ENCODE results near the gene EBF4.
A peak's percentile ranks its signal among the peaks of the same experiment; 100 is the strongest.

The EBF4 gene

GRCh38 chr20:2742934-2743559, 50.5 kb downstream of the EBF4 start:
- DNase-seq (ENCODE audit: low spot score) = peak; percentile 61

DNA sequence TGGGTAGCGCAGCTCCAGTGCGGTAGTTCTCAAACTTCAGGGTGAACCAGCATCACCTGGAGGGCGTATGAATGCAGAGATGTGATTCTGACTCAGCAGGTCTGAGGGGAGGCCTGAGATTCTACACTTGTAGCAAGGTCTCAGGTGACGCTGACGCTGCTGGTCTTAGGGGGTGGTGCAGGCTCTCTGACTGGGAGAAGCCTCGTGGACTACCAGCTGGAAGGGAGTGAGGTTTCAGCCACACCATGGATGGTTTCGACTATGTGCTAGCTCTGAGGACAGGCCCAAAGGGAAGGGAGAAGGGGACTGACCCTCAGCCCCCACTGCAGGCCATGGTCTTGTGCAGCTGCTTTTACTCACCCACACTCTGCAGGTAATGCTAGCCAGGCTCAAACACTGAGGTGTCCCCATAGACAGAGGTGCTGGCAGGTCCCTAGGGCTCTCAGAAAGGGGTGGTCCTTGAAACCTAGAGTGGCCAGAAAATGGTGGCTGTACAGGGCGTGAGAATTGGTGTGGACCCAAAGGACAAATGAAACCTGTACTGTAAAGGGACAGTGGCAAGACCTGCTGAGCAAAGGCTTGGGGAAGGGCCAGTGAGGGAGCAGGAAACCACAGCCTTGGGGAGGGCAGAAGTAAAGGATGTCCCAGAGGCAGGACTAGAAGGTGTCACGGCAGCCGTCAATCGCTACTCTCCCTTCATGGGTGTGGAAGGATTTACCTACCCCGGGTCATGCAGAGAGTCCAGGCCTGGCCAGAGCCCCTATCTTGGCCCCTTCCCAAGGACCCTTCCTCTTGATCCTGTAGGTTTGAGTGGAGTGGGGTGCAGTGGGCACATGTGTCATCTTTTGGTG, 52.7 kb downstream of the EBF4 start:
- no peak for DNase-seq (ENCODE audit: low spot score)

DNA sequence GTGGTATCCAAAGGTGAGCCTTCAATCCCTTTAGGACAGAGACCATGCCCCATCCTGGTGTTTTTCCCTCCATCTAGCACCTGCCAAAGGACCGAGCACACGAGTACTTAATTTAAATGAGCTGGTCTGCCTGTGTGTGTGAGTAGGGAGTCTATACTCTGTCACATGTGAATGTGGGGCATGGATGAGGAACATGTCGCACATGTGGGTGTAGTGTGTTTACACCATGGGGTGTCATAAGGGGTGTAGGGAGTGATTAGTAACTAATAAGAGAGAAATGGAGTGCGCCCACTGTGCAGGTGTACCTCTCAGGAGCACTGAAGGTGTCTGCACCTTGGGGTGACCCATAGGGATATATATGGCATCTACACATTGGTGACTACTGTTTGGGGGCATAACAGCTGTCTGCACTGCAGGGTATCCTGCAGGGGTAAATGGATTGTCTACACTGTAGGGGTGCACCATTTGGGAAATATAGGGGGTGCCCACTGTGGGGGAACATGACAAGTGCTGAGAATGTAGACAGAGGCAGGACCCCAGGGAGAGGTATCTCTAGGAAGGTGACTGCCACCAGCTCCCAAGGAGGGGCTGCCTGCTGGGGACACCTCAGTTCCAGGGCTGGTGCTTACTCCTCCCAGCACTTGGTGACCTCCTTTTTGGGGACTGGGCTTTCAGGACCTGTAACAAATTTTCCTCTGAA, 53.5 kb downstream of the EBF4 start:
- DNase-seq (ENCODE audit: low spot score) = no peak

DNA sequence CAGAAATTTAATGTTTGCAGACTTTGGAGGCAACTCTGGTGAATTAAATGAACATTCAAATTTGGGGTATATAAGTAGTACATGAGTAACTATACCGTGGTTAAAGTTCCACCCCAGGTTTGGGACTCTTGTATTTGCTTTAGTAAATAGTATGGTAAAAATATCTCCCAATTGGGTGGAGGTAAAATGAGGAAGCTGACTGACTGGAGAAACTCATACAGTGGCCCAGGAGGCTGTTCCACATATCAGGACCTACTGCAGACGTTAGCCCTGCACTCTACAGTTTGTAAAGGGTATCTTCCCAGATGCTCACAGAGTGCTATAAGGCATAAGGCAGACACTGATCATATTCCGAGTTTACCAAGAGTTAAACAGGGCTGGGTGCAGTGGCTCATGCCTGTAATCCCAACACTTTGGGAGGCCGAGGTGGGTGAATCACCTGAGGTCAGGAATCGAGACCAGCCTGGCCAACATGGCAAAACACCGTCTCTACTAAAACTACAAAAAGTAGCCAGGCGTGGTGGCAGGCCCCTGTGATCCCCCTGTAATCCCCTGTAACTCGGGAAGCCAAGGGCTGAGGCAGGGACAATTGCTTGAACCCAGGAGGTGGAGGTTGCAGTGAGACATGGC, 54.2 kb downstream of the EBF4 start:
- DNase-seq (ENCODE audit: low spot score) = no peak

GRCh38 chr20:2747676-2748235, 55.2 kb downstream of the EBF4 start:
- no peak for DNase-seq (ENCODE audit: low spot score)

GRCh38 chr20:2748551-2749342, 56.2 kb downstream of the EBF4 start:
- DNase-seq (ENCODE audit: low spot score) = no peak

DNA sequence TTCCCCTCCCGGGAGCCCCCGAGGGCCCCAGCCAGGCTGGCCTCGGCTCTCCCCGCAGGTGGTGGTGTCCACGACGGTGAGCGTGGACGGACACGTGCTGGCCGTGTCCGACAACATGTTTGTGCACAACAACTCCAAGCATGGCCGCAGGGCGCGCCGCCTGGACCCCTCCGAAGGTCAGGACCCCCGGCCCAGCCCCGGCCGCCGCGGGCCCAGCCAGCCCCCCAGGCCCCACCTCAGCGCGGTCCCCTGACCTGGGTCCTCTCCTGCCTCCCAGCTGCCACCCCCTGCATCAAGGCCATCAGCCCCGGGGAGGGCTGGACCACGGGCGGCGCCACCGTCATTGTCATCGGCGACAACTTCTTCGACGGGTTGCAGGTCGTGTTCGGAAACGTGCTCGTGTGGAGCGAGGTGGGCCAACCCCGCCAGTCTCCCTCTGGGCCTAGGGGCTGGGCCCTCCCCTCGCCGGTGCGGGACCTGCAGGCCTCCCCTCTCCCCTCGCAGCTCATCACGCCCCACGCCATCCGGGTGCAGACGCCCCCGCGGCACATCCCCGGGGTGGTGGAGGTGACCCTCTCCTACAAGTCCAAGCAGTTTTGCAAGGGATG, 56.9 kb downstream of the EBF4 start:
- DNase-seq (ENCODE audit: low spot score) = no peak

DNA sequence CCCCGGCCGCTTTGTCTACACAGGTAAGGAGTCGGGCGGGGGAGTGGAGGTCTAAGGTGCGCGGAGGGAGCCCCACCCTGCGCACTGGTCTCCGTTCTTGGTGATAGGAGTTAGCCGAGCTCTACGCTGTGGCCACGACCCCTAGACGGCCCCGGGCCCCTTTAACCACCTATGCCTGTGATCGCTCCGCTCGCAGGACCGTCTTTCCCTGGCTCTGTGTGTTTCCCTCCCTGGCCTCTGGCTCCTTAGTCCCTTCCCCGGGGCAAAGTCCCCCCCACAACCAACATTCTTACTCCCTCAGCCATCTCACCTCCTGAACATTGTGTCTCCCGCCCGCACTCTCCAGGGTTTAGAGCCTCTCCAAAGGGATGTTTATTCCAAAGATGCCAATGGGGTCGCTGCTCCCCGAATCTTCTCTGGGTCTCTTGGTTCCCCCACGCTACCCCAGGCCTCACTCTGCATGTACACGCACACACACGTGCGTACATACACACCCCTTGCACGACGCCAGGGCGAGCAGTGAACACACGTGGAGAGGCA, 57.4 kb downstream of the EBF4 start:
- DNase-seq (ENCODE audit: low spot score) = no peak

DNA sequence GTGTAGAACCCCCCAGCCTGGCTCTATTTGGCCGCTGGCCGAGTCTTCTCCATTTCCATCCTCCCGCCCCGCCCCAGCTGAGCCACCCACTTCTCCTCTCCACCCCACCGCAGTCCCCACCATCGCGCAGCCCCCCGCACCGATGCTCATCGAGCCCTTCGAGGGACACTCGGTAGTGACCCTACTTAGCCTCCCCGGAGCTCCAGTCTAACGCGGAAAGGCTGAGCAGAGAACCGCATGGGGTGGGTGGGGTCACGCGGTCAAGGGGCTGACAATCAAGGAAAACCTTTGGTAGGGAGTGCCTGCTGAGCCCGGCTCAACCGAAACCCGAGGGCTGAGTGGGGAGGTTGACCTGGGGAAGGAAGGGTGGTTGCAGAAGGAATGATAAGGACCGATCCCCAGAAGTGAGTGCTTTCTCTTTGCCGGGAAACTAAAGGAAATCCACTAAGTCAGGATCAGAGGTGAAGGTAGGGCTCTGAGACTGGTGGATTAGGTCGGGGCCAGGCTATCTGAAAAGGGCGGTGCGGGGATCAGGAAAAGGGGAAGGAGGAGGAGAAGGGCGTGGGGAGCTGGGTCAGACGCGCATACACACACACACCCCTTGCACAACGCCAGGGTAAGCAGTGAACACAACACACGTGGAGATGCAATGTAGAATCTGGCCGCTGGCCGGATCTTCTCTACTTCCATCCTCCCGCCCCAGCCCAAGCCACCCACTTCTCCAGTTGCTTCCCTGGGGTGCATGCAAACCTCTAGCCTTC, 58.1 kb downstream of the EBF4 start:
- DNase-seq (ENCODE audit: low spot score) = peak; percentile 12

GRCh38 chr20:2751347-2751877, 58.8 kb downstream of the EBF4 start:
- peak; percentile 1 for DNase-seq (ENCODE audit: low spot score)

DNA sequence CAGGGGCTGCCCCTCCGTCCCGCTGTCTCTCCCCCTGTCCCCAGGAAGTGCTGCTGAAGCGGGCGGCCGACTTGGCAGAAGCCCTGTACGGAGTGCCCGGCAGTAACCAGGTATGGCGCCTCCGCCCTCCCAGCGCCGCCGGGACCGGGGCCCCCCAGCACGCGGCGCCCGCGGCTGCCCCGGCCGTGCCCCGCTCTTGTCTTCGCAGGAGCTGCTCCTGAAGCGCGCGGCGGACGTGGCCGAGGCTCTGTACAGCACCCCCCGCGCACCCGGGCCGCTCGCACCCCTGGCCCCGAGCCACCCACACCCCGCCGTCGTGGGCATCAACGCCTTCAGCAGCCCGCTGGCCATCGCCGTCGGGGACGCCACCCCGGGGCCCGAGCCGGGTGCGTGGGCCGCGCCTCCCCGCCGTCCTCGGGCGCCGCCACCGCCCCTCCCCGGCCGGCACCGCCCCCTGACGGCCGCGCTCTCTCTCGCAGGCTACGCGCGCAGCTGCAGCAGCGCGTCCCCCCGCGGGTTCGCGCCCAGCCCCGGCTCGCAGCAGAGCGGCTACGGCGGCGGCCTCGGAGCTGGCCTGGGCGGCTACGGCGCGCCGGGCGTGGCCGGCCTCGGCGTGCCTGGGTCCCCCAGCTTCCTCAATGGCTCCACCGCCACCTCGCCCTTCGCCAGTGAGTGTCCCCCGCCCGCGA, 59.4 kb downstream of the EBF4 start:
- peak; percentile 39 for DNase-seq (ENCODE audit: low spot score)

DNA sequence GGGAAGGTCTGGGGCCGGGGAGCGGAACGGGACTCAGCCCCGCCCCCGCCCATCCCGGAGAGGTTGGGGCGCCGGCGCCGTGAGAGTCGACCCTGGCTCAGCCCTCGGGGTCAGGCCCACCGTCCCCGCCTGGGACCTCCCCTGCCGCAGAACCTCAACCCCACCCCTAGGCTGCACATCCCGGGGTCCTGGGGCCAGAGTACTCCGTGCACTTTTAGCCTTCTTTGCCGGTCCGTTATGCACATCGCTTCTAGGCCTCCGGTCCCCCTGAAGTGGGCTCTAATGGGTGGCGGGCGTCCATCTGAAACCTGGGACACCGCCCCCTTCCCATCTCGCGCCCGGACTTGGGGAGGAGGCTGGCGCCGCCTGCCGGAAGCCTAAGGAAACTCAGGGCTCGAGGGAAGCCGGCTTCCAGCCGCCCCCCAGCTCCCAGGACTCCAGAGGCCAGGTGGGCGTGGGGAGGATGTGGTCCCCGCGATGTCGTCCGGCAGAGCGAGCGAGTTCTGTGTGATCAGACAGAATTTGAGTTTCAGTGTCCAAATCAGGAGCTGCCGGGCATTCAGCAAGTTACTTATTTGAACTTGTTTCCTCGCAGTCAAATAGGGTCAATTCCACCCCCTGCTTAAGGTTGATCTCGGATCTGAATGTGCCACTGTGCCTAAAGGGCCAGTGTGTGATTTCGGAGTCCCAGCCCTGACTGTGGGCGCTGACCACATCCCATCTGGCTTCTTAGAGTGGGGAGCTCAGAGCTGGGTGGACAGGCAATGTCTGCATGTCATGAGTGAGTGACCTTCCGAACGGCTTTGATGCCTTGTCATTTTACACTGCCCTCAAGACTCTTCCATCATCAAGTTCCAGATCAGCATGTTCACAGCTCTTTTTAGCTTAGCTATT, 60.2 kb downstream of the EBF4 start:
- peak; percentile 48 for DNase-seq (ENCODE audit: low spot score)

GRCh38 chr20:2753461-2754040, 61.0 kb downstream of the EBF4 start:
- no peak for DNase-seq (ENCODE audit: low spot score)

DNA sequence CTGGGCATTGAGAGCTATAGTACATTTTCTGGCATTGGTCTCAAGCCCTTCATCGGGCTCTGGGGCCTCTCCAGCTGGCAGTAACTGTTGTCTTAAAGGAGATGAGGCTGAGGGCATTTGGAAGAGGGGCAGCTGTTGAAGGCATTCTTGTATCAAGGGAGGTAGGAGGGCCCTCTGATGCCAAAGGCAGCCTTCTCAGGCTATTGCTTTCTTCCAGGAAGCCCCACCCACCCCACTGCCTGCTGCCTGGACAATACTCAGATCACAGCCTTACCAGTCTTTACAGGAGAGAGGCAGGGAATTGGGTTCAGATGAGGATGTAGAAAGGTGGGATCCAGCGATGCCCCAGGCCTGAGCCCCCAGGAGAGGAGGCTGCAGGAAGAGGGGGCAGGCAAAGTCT, 61.8 kb downstream of the EBF4 start:
- DNase-seq (ENCODE audit: low spot score) = no peak

DNA sequence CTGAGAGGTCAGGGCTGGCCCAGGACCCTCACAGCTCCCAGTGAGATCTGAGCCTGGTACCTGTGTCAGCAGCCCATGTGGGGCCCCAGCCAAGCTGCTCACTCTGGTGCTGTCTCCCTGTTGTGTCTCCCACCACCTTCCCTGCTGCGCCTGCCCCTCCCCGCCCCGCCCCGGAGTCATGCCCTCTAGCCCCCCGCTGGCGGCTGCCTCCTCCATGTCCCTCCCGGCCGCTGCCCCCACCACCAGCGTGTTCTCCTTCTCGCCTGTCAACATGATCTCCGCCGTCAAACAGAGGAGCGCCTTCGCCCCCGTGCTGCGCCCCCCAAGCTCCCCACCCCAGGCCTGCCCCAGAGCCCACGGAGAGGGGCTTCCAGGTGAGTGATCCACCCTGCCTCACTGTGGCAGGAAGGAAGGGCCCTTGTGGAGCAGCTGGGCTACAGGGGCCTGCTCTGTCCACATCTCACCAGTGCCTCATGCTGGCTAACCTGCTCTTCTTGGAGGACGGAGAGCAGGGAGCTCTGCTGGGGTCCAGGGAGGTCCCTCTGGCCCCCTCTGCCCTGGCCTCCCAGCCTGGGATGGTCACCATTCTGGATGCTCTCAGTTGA, 63.0 kb downstream of the EBF4 start:
- no peak for DNase-seq (ENCODE audit: low spot score)

GRCh38 chr20:2756056-2756611, 63.6 kb downstream of the EBF4 start:
- DNase-seq (ENCODE audit: low spot score) = no peak

DNA sequence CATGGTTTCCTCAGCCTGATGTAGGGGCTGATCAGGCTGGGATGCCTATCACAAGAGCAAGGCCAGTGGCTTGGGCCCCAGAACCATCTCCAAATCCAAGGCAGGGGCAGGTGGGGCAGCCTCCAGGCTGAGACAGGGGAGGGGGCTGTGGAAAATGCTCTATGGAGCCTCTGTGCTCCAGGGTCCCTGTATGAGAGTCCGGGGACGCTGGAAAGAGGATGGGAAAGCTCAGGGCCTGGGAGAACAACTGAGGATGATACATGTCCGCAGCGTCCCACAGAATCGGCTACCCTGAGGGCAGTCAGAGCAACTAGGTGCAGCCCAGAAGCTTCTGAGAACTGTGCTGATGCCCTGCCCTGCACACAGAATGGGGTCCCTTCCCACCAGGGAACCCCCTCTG, 64.4 kb downstream of the EBF4 start:
- no peak for DNase-seq (ENCODE audit: low spot score)
